GM23338 (cell line): ENCODE measurements around the gene LRCH2. TPM values are rescaled to one million over a fixed set of nuclear protein-coding genes. Genes with fewer than 3 reads are reported as not detected.
A peak's percentile ranks its signal among the peaks of the same experiment; 100 is the strongest.

Experiments used
- ATAC-seq: fragments of 200-7000 bp; cut with Tn5 transposase; 3 replicates; pipeline ENCODE4 v1.9.1; 2020
- DNase-seq: peaks from one replicate; pipeline ENCODE4 v3.0.0-alpha.2; 2015; ENCODE audit warnings: low spot score
- H2AFZ ChIP-seq: fragments of 200-600 bp; sonication (generic); 2 replicates; pipeline ENCODE4 v1.8.0; 2016; ENCODE audit warnings: antibody characterized with exemption, mild to moderate bottlenecking, moderate library complexity
- H3F3A ChIP-seq: fragments of 200-600 bp; sonication (generic); replicated peaks from 2 replicates; pipeline ENCODE4 v1.8.0; 2017; ENCODE audit warnings: antibody characterized with exemption, mixed run types, low read depth
- H3K27ac ChIP-seq: fragments of 200-600 bp; sonication (generic); 2 replicates; pipeline ENCODE4 v1.6.1; 2016; ENCODE audit warnings: low read depth
- H3K27me3 ChIP-seq: fragments of 200-600 bp; sonication (generic); 2 replicates; pipeline ENCODE4 v1.8.0; 2016; ENCODE audit warnings: mild to moderate bottlenecking, mixed run types, moderate library complexity; ENCODE audit not compliant: insufficient read depth
- H3K36me3 ChIP-seq: fragments of 200-600 bp; sonication (generic); 2 replicates; pipeline ENCODE4 v1.8.0; 2016; ENCODE audit warnings: mild to moderate bottlenecking; ENCODE audit not compliant: insufficient read depth
- H3K4me1 ChIP-seq: fragments of 200-600 bp; sonication (generic); 2 replicates; pipeline ENCODE4 v1.8.0; 2016; ENCODE audit warnings: mild to moderate bottlenecking, moderate library complexity; ENCODE audit not compliant: insufficient read depth
- H3K4me2 ChIP-seq: fragments of 200-600 bp; sonication (generic); 2 replicates; pipeline ENCODE4 v1.7.1; 2017; ENCODE audit warnings: mixed run types
- H3K4me3 ChIP-seq: fragments of 200-600 bp; sonication (generic); 2 replicates; pipeline ENCODE4 v1.6.1; 2016; ENCODE audit warnings: mixed run types
- H3K79me2 ChIP-seq: fragments of 200-600 bp; sonication (generic); replicated peaks from 2 replicates; pipeline ENCODE4 v1.8.0; 2017; ENCODE audit warnings: mild to moderate bottlenecking; ENCODE audit not compliant: insufficient read depth
- H3K9me2 ChIP-seq: fragments of 200-600 bp; sonication (generic); 2 replicates; pipeline ENCODE4 v1.8.0; 2017; ENCODE audit not compliant: insufficient read depth
- H4K20me1 ChIP-seq: fragments of 200-600 bp; sonication (generic); replicated peaks from 2 replicates; pipeline ENCODE4 v1.8.0; 2017; ENCODE audit warnings: mild to moderate bottlenecking; ENCODE audit not compliant: insufficient read depth
- H3K27ac Mint-ChIP-seq: 2 replicates; pipeline ENCODE4 v1.8.0; 2020; ENCODE audit warnings: inconsistent platforms, mild to moderate bottlenecking, moderate library complexity, mixed read lengths
- H3K27me3 Mint-ChIP-seq: 3 replicates; pipeline ENCODE4 v1.8.0; 2022; ENCODE audit warnings: low read depth, mild to moderate bottlenecking, moderate library complexity, mixed read lengths, inconsistent platforms; ENCODE audit not compliant: insufficient read depth, poor library complexity
- H3K36me3 Mint-ChIP-seq: 3 replicates; pipeline ENCODE4 v1.8.0; 2021; ENCODE audit warnings: low read depth, mild to moderate bottlenecking, inconsistent platforms, moderate library complexity, mixed read lengths
- H3K4me1 Mint-ChIP-seq: 3 replicates; pipeline ENCODE4 v1.8.0; 2020; ENCODE audit warnings: mild to moderate bottlenecking, inconsistent platforms, mixed read lengths
- H3K4me3 Mint-ChIP-seq: 3 replicates; pipeline ENCODE4 v1.8.0; 2021; ENCODE audit warnings: moderate library complexity, mild to moderate bottlenecking, inconsistent platforms, mixed read lengths
- H3K9me3 Mint-ChIP-seq: 3 replicates; pipeline ENCODE4 v1.8.0; 2020; ENCODE audit warnings: moderate library complexity, mild to moderate bottlenecking, inconsistent platforms, mixed read lengths
- CREB1 ChIP-seq: fragments of 250-450 bp; sonication (Bioruptor Pico); IDR thresholded peaks from 2 replicates; pipeline ENCODE4 v1.5.0; 2020; ENCODE audit warnings: low read depth, mild to moderate bottlenecking, moderate library complexity
- CTCF ChIP-seq, 2 experiments: fragments of 200-600 bp in 1 of 2; sonication (generic) in 1 of 2; conservative IDR thresholded peaks; 2 replicates each; pipeline versions ENCODE4 v1.5.1 to v1.6.1; 2016 to 2017; ENCODE audit warnings: antibody characterized with exemption in 2 of 2, low read depth in 2 of 2, mild to moderate bottlenecking in 2 of 2, moderate library complexity in 1 of 2
- ETS1 ChIP-seq: IDR thresholded peaks from 2 replicates; pipeline ENCODE4 v1.6.1; 2016; ENCODE audit warnings: antibody characterized with exemption
- EZH2phosphoT487 ChIP-seq: fragments of 200-600 bp; sonication (generic); IDR thresholded peaks from one replicate; pipeline ENCODE4 v1.8.1; 2018; ENCODE audit warnings: antibody characterized with exemption; ENCODE audit not compliant: unreplicated experiment
- POLR2AphosphoS5 ChIP-seq: IDR thresholded peaks from 2 replicates; pipeline ENCODE4 v1.6.1; 2016; ENCODE audit warnings: antibody characterized with exemption, low read depth
- REST ChIP-seq: IDR thresholded peaks from one replicate; pipeline ENCODE4 v1.6.1; 2018; ENCODE audit warnings: antibody characterized with exemption; ENCODE audit not compliant: unreplicated experiment
- STAT1 ChIP-seq: IDR thresholded peaks from one replicate; pipeline ENCODE4 v1.6.1; 2016; ENCODE audit warnings: antibody characterized with exemption; ENCODE audit not compliant: unreplicated experiment
- ZNF114 ChIP-seq: fragments of 250-450 bp; sonication (Bioruptor Pico); IDR thresholded peaks from 2 replicates; pipeline ENCODE4 v1.5.0; 2020; ENCODE audit warnings: mild to moderate bottlenecking, moderate library complexity
- ZNF462 ChIP-seq: fragments of 250-450 bp; sonication (Bioruptor Pico); IDR thresholded peaks from 2 replicates; pipeline ENCODE4 v1.5.0; 2020; ENCODE audit warnings: mild to moderate bottlenecking, moderate library complexity
- polyA plus RNA-seq: library from polyadenylated mRNA; unstranded; fragments of >200 nt; fragmentation: Nextera tagmentation; extraction: Ambion mirVana; gene quantifications from 2 replicates; pipeline ENCODE4 v1.2.1, GENCODE V29; 2016
- total RNA-seq: library from RNA; depleted of rRNA; stranded (reverse); fragments of >200 nt; shearing (Covaris generic); gene quantifications from 2 replicates; pipeline ENCODE4 v1.2.3, GENCODE V29; 2014

LRCH2 gene
- total and polyA plus RNA-seq, 2 experiments from 2014 or later = 2.5 to 8.6 TPM

- Mint-ChIP-seq H3K27me3 (no peaks in the 10 kb centered on the region), H3K27ac (no peak overlapping the region), H3K9me3 (peaks cover 11% of the 10 kb centered on the region; the same call in 2 of the 3 replicates), H3K36me3 (peaks cover 15% of the 10 kb centered on the region; the same call in 2 of the 3 replicates), H3K4me3 (no peak overlapping the region), H3K4me1 (no peaks in the 10 kb centered on the region)
- H4K20me1 ChIP-seq = no peaks in the 10 kb centered on the region
- H3K4me2 ChIP-seq = no peak overlapping the region
- H3K27me3 ChIP-seq = no peaks in the 10 kb centered on the region
- no peak overlapping the region for H3K27ac ChIP-seq
- no peaks in the 10 kb centered on the region for H3F3A ChIP-seq
- no peak overlapping the region for H3K4me3 ChIP-seq
- no peaks in the 10 kb centered on the region for H3K9me2 ChIP-seq
- H3K4me1 ChIP-seq = no peaks in the 10 kb centered on the region
- TF ChIP-seq CTCF (conservative IDR thresholded peaks at IDR 0.05; ENCODE audit: low read depth in 2 of 2) = peak in 1 of 2 experiments; percentile 54; a peak in 3 of 4 replicates
- TF ChIP-seq ZNF114 = no peak
- no peak for TF ChIP-seq EZH2phosphoT487
- H3K79me2 ChIP-seq = no peaks in the 10 kb centered on the region
- ATAC-seq (no peak), DNase-seq (peak; percentile 8)
- H2AFZ ChIP-seq = no peak overlapping the region
- H3K36me3 ChIP-seq = no peaks in the 10 kb centered on the region
Observed at GRCh38 chrX:115147220-115147619, 86.7 kb downstream of the LRCH2 start.

- Mint-ChIP-seq H3K27me3 (peaks cover 3% of the 10 kb centered on the region), H3K4me1 (peaks cover 7% of the 10 kb centered on the region), H3K36me3 (peaks cover 29% of the 10 kb centered on the region; the same call in 2 of the 3 replicates), H3K9me3 (peaks cover 18% of the 10 kb centered on the region; the same call in 2 of the 3 replicates), H3K4me3 (no peak overlapping the region), H3K27ac (no peak overlapping the region)
- H2AFZ ChIP-seq = no peak overlapping the region
- H3K27ac ChIP-seq = no peak overlapping the region
- DNase-seq (no peak), ATAC-seq (no peak)
- H3K4me3 ChIP-seq = no peak overlapping the region
- no peak overlapping the region for H3K4me2 ChIP-seq
- H3K79me2 ChIP-seq = no peaks in the 10 kb centered on the region
- H3K36me3 ChIP-seq = no peaks in the 10 kb centered on the region
- no peaks in the 10 kb centered on the region for H3F3A ChIP-seq
- TF ChIP-seq REST = no peak
- no peak for TF ChIP-seq STAT1
- TF ChIP-seq POLR2AphosphoS5 = no peak
- TF ChIP-seq ZNF462 (CRISPR knock-in tag) = no peak
- TF ChIP-seq EZH2phosphoT487 = no peak
- TF ChIP-seq ETS1 = no peak
- TF ChIP-seq CREB1 (CRISPR knock-in tag) = no peak
- no peak for TF ChIP-seq ZNF114
- H3K4me1 ChIP-seq = peaks cover 7% of the 10 kb centered on the region
- no peaks in the 10 kb centered on the region for H3K27me3 ChIP-seq
- H4K20me1 ChIP-seq = no peaks in the 10 kb centered on the region
- no peaks in the 10 kb centered on the region for H3K9me2 ChIP-seq
Observed at GRCh38 chrX:115142057-115142456, 91.8 kb downstream of the LRCH2 start.
